ENCODE measurements around the gene GDPD5.

- TF ChIP-seq CTCF (IDR thresholded peaks at IDR 0.05 in 2 of 3, conservative IDR thresholded peaks at IDR 0.05 in 1 of 3; ENCODE audit: control insufficient read depth in 2 of 3, extremely low read depth in 1 of 3, insufficient read depth in 1 of 3, low read depth in 3 of 3, low read length in 3 of 3) (no peak), ZNF384 (IDR thresholded peaks at IDR 0.05; ENCODE audit: borderline replicate concordance, low read depth, low read length) (no peak), SUZ12 (IDR thresholded peaks at IDR 0.05; ENCODE audit: unreplicated experiment) (no peak), HCFC1 (IDR thresholded peaks at IDR 0.05; ENCODE audit: low read length) (no peak), EZH2 (IDR thresholded peaks at IDR 0.05; ENCODE audit: borderline replicate concordance, control insufficient read depth, low read depth, low read length) (no peak), RAD21 (IDR thresholded peaks at IDR 0.05; ENCODE audit: insufficient read depth, low read depth, low read length) (no peak), TAF1 (IDR thresholded peaks at IDR 0.05; ENCODE audit: borderline replicate concordance, low read depth, low read length) (no peak), ASH2L (IDR thresholded peaks at IDR 0.05; ENCODE audit: borderline replicate concordance, low read depth) (no peak)
- TF ChIP-seq, protein P1, sequence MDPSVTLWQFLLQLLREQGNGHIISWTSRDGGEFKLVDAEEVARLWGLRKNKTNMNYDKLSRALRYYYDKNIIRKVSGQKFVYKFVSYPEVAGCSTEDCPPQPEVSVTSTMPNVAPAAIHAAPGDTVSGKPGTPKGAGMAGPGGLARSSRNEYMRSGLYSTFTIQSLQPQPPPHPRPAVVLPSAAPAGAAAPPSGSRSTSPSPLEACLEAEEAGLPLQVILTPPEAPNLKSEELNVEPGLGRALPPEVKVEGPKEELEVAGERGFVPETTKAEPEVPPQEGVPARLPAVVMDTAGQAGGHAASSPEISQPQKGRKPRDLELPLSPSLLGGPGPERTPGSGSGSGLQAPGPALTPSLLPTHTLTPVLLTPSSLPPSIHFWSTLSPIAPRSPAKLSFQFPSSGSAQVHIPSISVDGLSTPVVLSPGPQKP (IDR thresholded peaks at IDR 0.05; ENCODE audit: low read depth, low read length), result no peak
- TF ChIP-seq, protein P2, sequence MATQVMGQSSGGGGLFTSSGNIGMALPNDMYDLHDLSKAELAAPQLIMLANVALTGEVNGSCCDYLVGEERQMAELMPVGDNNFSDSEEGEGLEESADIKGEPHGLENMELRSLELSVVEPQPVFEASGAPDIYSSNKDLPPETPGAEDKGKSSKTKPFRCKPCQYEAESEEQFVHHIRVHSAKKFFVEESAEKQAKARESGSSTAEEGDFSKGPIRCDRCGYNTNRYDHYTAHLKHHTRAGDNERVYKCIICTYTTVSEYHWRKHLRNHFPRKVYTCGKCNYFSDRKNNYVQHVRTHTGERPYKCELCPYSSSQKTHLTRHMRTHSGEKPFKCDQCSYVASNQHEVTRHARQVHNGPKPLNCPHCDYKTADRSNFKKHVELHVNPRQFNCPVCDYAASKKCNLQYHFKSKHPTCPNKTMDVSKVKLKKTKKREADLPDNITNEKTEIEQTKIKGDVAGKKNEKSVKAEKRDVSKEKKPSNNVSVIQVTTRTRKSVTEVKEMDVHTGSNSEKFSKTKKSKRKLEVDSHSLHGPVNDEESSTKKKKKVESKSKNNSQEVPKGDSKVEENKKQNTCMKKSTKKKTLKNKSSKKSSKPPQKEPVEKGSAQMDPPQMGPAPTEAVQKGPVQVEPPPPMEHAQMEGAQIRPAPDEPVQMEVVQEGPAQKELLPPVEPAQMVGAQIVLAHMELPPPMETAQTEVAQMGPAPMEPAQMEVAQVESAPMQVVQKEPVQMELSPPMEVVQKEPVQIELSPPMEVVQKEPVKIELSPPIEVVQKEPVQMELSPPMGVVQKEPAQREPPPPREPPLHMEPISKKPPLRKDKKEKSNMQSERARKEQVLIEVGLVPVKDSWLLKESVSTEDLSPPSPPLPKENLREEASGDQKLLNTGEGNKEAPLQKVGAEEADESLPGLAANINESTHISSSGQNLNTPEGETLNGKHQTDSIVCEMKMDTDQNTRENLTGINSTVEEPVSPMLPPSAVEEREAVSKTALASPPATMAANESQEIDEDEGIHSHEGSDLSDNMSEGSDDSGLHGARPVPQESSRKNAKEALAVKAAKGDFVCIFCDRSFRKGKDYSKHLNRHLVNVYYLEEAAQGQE (IDR thresholded peaks at IDR 0.05; ENCODE audit: low read depth, low read length), result no peak
These were observed 96.2 kb downstream of the GDPD5 start for GRCh38 chr11:75429641-75429901.
